ENCODE data around the gene H1-8.

Gene H1-8

GRCh38 chr3:129573493-129573892 is 30.5 kb downstream of the H1-8 start:
- TF ChIP-seq GATA1 (IDR thresholded peaks at IDR 0.05; ENCODE audit: low read depth, low read length) = no peak
- TF ChIP-seq POLR2A (IDR thresholded peaks at IDR 0.05; ENCODE audit: low read length) = no peak
- DNase-seq = no peak

DNA sequence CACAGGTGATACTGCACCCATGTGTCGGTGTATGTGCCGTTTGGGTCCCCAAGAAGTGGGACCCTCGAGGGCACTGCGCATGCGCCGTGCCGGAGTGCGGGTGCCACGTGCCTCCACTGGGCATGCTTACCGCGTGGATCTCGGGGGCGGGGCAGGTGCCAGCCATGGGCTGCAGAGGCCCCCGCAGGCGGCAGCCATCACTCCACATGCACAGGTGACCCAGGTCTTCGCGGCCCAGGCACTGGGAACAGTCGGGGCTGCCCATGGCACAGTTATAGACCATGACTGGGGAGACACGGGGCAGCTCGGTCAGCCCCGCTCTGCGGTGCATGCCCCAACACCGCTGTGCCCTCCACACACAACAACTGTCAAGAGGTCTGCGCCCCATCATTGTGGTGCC is 31.2 kb downstream of the H1-8 start:
- TF ChIP-seq POLR2A (IDR thresholded peaks at IDR 0.05; ENCODE audit: low read length) (no peak), GATA1 (IDR thresholded peaks at IDR 0.05; ENCODE audit: low read depth, low read length) (no peak)
- no peak for DNase-seq

- TF ChIP-seq GATA1 (IDR thresholded peaks at IDR 0.05; ENCODE audit: low read depth, low read length) = no peak
- TF ChIP-seq POLR2A (IDR thresholded peaks at IDR 0.05; ENCODE audit: low read length) = no peak
- no peak for DNase-seq
Measured at GRCh38 chr3:129575233-129575996, 32.4 kb downstream of the H1-8 start.

GRCh38 chr3:129575997-129576384 is 33.0 kb downstream of the H1-8 start:
- no peak for DNase-seq
- TF ChIP-seq GATA1 (IDR thresholded peaks at IDR 0.05; ENCODE audit: low read depth, low read length) (no peak), POLR2A (IDR thresholded peaks at IDR 0.05; ENCODE audit: low read length) (no peak)

DNA sequence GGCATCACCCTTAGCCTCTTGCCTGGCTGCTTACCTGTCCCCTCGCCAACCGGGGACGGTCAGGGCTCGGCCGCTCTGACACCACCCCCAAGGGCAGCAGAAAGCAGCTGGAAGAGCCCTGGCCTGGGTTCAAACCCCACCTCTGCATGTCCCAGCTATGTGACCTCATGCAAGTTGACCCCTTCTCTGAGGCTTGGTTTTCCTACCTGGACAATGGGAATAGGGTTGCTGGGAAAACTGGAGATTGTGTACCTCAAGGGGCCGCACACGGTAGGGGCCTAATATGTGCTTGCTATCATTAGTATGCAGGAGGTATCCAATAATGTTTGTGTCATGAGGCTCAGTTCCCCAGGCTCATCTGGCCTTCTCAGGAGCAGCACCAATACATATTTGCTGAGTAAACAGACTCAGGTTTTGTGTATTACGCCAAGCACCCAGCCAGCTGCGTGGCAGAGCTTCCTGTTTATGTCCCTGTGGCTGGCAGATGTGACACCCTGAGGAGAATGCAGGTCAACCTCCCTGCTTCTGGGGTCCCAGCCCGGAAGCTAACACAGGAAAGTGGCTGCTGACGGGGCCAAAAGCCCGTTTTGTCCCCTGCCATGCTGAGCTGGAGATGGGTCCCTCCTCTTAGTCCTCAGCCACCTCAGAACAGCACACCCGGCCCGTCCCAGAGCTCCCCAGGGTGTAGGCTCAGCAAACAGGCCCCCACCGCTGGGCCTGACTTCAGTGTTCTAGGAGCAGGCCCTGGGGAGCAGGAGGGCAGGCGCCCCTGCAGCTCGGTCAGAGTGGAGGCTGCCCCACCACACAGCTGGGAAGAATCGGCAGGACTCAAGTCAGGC is 33.8 kb downstream of the H1-8 start:
- DNase-seq = peak in 1 of 2 experiments; percentile 17
- no peak for TF ChIP-seq GATA1 (IDR thresholded peaks at IDR 0.05; ENCODE audit: low read depth, low read length)
- no peak for TF ChIP-seq POLR2A (IDR thresholded peaks at IDR 0.05; ENCODE audit: low read length)

GRCh38 chr3:129577366-129577765 is 34.4 kb downstream of the H1-8 start:
- TF ChIP-seq POLR2A (IDR thresholded peaks at IDR 0.05; ENCODE audit: low read length) = no peak
- no peak for TF ChIP-seq GATA1 (IDR thresholded peaks at IDR 0.05; ENCODE audit: low read depth, low read length)
- DNase-seq = peak in 1 of 2 experiments; percentile 31

GRCh38 chr3:129577925-129578786 is 35.2 kb downstream of the H1-8 start:
- peak; percentile 64 to 70 for DNase-seq

GRCh38 chr3:129579991-129580390 is 37.0 kb downstream of the H1-8 start:
- no peak for TF ChIP-seq POLR2A (IDR thresholded peaks at IDR 0.05; ENCODE audit: low read length)
- no peak for TF ChIP-seq GATA1 (IDR thresholded peaks at IDR 0.05; ENCODE audit: low read depth, low read length)
- no peak for DNase-seq

More at GRCh38 chr3:129577925-129578786, 35.2 kb downstream of the H1-8 start:
- peak; percentile 91 for TF ChIP-seq POLR2A (IDR thresholded peaks at IDR 0.05; ENCODE audit: low read length)
- TF ChIP-seq GATA1 (IDR thresholded peaks at IDR 0.05; ENCODE audit: low read depth, low read length) = no peak

- DNase-seq = no peak
- TF ChIP-seq POLR2A (IDR thresholded peaks at IDR 0.05; ENCODE audit: low read length) (no peak), GATA1 (IDR thresholded peaks at IDR 0.05; ENCODE audit: low read depth, low read length) (no peak)
Measured at GRCh38 chr3:129581623-129582022, 38.6 kb downstream of the H1-8 start.

DNA sequence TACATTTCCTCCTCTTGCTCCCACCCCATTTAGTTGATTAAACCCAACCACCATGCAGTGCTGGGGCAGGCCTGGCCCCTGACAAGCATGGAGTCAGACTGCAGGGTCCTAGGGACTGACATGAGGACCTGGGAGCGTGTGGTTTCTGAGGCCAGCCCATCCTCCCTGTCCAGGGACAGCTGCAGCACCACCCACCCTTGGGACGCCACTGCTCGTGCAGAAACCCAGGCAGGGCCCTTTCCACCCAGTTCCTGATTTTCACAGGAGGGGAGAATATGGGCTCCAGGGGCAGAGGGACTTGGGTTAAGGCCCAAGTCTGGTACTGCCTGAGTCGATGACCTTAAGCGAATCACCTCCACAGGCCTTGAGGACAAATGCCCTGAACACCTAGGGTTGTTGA is 39.8 kb downstream of the H1-8 start:
- TF ChIP-seq GATA1 (IDR thresholded peaks at IDR 0.05; ENCODE audit: low read depth, low read length) (no peak), POLR2A (IDR thresholded peaks at IDR 0.05; ENCODE audit: low read length) (no peak)
- no peak for DNase-seq

DNA sequence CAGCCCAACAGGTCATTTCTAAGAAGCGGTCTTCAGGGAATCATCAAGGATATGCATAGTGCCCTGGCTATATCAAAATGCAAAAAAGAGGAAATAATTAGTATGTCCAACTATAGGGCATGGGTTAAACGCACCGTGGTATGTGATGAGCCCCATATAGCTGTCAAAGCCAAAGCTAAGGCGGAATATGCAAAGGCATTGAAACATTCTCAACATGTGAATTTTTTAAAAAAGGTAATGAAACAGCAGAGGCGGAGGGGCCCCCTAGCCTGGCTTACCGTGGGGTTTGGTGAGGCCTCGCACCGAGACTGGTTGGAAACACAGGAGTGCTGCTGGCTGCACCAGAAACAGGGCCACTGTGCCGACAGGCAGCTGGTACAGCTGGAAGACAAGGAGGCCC is 40.3 kb downstream of the H1-8 start:
- no peak for DNase-seq
- no peak for TF ChIP-seq GATA1 (IDR thresholded peaks at IDR 0.05; ENCODE audit: low read depth, low read length)
- TF ChIP-seq POLR2A (IDR thresholded peaks at IDR 0.05; ENCODE audit: low read length) = no peak

DNA sequence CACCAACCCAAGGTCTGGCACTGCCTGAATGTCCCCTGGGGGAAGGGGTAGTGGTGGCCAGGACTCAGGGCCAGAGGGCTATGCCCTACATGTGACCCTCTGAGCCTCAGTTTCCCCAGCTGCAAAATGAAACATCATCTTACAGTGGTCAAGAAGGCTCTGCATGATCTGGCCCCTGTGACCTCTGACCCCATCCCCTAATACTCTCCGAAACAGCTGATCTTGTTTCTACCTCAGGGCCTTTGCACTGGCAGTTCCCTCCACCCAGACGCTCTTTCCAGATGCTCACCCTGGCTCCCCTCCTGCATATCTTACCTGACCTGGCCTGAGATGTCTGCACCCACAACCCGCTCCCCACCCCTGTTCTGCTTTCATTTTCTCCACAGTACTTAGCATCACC is 41.7 kb downstream of the H1-8 start:
- no peak for DNase-seq
- TF ChIP-seq POLR2A (IDR thresholded peaks at IDR 0.05; ENCODE audit: low read length) = no peak
- no peak for TF ChIP-seq GATA1 (IDR thresholded peaks at IDR 0.05; ENCODE audit: low read depth, low read length)

GRCh38 chr3:129585949-129586657 is 43.1 kb downstream of the H1-8 start:
- TF ChIP-seq POLR2A (IDR thresholded peaks at IDR 0.05; ENCODE audit: low read length) (no peak), GATA1 (IDR thresholded peaks at IDR 0.05; ENCODE audit: low read depth, low read length) (no peak)
- peak; percentile 52 to 70 for DNase-seq
